Measurements from ENCODE around the gene SAG. TPM values are rescaled to one million over a fixed set of nuclear protein-coding genes. Genes with fewer than 3 reads are reported as not detected.

The SAG gene
- total and polyA plus RNA-seq, 2 of the 13 experiments (the other 11 are each of a cell fraction or from before 2014, with no cell fraction given) = not detected

DNA sequence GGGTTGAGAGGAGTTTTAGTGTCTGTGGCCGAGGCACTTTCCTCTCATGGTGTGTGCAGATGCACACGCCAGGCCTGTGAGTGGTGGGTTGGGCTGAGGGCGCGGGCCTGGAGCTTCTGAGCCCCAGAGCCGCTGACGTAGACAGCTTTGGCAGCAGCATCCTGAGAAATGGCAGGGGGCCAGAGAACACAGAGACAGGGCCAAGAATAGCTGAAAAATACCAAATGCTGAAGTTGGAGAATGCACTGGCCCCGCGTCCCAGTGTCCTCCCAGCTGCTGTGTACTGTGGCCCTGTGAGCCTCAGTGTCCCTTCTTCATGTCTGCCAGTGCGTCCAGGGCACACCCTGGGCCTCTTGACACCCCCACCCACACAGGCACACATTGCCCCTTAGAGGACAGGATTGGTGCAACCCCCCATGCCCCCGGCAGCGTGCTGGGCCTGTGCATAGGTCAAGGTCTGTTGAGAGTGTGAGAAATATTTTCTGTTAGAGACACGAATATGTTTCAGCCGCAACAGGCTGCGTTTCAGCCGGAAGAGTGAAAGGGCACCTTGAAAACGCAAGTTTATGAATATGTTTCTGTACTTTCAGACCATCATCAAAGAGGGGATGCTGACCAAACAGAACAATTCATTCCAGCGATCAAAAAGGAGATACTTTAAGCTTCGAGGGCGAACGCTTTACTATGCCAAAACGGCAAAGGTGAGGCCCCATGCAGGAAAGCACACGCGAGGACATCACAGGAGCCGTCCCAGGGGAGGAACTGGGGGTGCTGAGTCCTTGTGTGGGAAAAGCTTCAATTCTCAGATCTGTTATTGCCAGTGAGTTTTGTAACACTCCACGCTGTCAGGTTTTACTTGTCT, 80.3 kb downstream of the SAG start (continued):
- TF ChIP-seq ZNF614 (CRISPR knock-in tag; IDR thresholded peaks at IDR 0.05; ENCODE audit: borderline replicate concordance) (0 out of 2 replicates have a peak, but pooled peaks have one; percentile 51), ZNF33A (CRISPR knock-in tag; IDR thresholded peaks at IDR 0.05; ENCODE audit: borderline replicate concordance) (no peak), ZNF136 (CRISPR knock-in tag; IDR thresholded peaks at IDR 0.05; ENCODE audit: low read depth) (no peak), RFXANK (CRISPR knock-in tag; IDR thresholded peaks at IDR 0.05) (no peak), JUND (CRISPR knock-in tag; IDR thresholded peaks at IDR 0.05) (peak; percentile 73), PTBP1 (IDR thresholded peaks at IDR 0.05; ENCODE audit: low read depth, low read length, poor library complexity, severe bottlenecking) (no peak), KLF12 (CRISPR knock-in tag; IDR thresholded peaks at IDR 0.05; ENCODE audit: borderline replicate concordance) (no peak), ZNF431 (CRISPR knock-in tag; IDR thresholded peaks at IDR 0.05; ENCODE audit: borderline replicate concordance, low read depth) (no peak), PITX1 (CRISPR knock-in tag; IDR thresholded peaks at IDR 0.05) (peak; percentile 66; the same call in 1 of the 2 replicates), HDAC6 (IDR thresholded peaks at IDR 0.05; ENCODE audit: low read depth, low read length) (no peak), PAF1 (CRISPR knock-in tag; IDR thresholded peaks at IDR 0.05) (no peak), SNRNP70 (IDR thresholded peaks at IDR 0.05; ENCODE audit: low read depth, low read length) (no peak), TSC22D2 (CRISPR knock-in tag; IDR thresholded peaks at IDR 0.05; ENCODE audit: borderline replicate concordance) (no peak), SRSF9 (IDR thresholded peaks at IDR 0.05; ENCODE audit: borderline replicate concordance, insufficient read depth, low read depth, low read length, poor library complexity, severe bottlenecking) (no peak), SIX1 (CRISPR knock-in tag; IDR thresholded peaks at IDR 0.05; ENCODE audit: borderline replicate concordance) (no peak), ZNF24 (IDR thresholded peaks at IDR 0.05) (no peak), HNRNPL (IDR thresholded peaks at IDR 0.05; ENCODE audit: low read depth, low read length) (peak; percentile 64; the same call in 1 of the 2 replicates)
- TF ChIP-seq, protein P1, sequence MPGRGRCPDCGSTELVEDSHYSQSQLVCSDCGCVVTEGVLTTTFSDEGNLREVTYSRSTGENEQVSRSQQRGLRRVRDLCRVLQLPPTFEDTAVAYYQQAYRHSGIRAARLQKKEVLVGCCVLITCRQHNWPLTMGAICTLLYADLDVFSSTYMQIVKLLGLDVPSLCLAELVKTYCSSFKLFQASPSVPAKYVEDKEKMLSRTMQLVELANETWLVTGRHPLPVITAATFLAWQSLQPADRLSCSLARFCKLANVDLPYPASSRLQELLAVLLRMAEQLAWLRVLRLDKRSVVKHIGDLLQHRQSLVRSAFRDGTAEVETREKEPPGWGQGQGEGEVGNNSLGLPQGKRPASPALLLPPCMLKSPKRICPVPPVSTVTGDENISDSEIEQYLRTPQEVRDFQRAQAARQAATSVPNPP (CRISPR knock-in tag; IDR thresholded peaks at IDR 0.05) = 0 out of 2 replicates have a peak, but pooled peaks have one; percentile 67
- TF ChIP-seq, protein P2, sequence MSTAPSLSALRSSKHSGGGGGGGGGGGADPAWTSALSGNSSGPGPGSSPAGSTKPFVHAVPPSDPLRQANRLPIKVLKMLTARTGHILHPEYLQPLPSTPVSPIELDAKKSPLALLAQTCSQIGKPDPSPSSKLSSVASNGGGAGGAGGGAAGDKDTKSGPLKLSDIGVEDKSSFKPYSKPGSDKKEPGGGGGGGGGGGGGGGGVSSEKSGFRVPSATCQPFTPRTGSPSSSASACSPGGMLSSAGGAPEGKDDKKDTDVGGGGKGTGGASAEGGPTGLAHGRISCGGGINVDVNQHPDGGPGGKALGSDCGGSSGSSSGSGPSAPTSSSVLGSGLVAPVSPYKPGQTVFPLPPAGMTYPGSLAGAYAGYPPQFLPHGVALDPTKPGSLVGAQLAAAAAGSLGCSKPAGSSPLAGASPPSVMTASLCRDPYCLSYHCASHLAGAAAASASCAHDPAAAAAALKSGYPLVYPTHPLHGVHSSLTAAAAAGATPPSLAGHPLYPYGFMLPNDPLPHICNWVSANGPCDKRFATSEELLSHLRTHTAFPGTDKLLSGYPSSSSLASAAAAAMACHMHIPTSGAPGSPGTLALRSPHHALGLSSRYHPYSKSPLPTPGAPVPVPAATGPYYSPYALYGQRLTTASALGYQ (CRISPR knock-in tag; IDR thresholded peaks at IDR 0.05) = peak; percentile 56; the same call in 1 of the 2 replicates
- TF ChIP-seq, protein P3, sequence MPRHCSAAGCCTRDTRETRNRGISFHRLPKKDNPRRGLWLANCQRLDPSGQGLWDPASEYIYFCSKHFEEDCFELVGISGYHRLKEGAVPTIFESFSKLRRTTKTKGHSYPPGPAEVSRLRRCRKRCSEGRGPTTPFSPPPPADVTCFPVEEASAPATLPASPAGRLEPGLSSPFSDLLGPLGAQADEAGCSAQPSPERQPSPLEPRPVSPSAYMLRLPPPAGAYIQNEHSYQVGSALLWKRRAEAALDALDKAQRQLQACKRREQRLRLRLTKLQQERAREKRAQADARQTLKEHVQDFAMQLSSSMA (CRISPR knock-in tag; IDR thresholded peaks at IDR 0.05) = no peak
- TF ChIP-seq, protein P4, sequence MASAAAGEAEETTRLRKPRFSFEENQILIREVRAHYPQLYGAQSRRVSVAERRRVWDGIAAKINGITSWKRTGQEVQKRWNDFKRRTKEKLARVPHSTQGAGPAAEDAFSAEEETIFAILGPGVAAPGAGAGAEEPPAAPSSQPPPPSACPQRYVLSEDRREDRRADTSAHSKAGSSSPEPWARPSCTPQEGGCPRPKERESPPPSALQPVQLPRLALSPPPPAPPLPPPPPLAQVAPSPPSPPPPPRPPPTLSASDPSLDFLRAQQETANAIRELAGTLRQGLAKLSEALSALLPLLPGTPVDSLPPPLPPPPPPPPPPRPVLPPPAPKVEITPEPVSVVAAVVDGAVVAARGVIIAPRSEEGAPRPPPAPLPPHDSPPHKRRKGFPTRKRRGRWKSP (CRISPR knock-in tag; IDR thresholded peaks at IDR 0.05) = no peak
- TF ChIP-seq, protein P5, sequence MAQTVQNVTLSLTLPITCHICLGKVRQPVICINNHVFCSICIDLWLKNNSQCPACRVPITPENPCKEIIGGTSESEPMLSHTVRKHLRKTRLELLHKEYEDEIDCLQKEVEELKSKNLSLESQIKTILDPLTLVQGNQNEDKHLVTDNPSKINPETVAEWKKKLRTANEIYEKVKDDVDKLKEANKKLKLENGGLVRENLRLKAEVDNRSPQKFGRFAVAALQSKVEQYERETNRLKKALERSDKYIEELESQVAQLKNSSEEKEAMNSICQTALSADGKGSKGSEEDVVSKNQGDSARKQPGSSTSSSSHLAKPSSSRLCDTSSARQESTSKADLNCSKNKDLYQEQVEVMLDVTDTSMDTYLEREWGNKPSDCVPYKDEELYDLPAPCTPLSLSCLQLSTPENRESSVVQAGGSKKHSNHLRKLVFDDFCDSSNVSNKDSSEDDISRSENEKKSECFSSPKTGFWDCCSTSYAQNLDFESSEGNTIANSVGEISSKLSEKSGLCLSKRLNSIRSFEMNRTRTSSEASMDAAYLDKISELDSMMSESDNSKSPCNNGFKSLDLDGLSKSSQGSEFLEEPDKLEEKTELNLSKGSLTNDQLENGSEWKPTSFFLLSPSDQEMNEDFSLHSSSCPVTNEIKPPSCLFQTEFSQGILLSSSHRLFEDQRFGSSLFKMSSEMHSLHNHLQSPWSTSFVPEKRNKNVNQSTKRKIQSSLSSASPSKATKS (CRISPR knock-in tag; IDR thresholded peaks at IDR 0.05) = no peak
